Activated gamma-delta T cell (primary cell): ENCODE measurements around the gene TXNRD2.
"Not testable (repeated sequence)": the region's sequence is repeated elsewhere in the genome, so short reads cannot be mapped to it uniquely, and the experiment has no call there.

Experiments used
- DNase-seq: peaks from one replicate; lab custom pipeline; 2025; lab: John Stamatoyannopoulos, UW

The TXNRD2 gene

DNA sequence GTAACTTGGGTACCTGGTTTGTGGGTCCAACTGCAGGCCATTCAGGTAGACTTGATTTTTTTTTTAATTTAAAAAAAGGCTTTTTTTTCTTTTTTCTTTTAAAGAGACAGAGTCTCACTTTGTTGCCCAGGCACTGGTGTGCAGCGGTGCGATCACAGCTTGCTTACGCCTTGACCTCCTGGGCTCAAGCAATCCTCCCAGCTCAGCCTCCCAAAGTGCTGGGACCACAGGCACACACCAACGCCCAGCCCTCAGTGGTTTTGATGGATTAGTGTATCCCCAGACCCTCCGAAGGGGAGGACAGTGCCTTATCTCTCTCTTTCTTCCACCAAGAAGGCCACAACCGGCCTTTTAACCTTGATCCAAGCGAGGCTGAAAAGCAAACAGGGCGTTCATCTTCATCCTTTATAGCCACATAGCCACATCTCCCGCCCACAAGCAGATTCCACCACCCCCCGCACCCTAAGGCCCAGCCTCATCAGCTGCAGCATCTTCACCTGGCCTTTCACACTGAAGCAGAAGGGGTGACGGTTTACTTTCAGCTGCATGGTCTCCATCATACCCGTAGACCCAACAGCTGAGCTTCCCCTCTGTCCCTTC is 17.6 kb downstream of the TXNRD2 start:
- no peak for DNase-seq

DNA sequence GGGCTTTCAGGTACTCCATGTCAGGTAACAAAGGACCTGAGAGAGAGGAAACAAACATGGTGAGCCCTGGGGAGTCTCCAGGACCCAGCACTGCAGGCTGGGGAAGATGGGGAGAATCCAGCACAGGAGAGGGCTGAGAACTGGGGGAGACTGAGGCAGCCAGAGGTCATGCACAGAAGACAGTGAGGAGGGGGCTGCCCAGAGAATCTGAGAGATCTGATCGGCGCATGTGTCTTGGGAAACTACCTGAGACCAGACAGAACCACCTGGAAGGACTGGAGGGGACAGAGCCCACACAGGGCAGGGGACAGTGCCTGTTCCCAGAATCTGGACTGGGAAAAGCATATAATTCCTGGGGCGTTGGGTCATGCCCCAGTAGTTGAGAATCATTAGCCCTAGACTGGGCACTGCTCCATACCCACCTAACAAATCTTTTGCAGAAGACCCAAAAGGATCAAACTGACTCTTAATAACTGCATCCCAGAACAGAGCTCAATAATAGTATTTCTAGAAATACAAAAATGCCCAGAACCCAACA is 20.0 kb downstream of the TXNRD2 start:
- no peak for DNase-seq

- DNase-seq, result no peak
Observed at GRCh38 chr22:19919701-19920363, 21.8 kb downstream of the TXNRD2 start.

- no peak for DNase-seq
Observed at GRCh38 chr22:19918332-19919106, 23.1 kb downstream of the TXNRD2 start.

DNA sequence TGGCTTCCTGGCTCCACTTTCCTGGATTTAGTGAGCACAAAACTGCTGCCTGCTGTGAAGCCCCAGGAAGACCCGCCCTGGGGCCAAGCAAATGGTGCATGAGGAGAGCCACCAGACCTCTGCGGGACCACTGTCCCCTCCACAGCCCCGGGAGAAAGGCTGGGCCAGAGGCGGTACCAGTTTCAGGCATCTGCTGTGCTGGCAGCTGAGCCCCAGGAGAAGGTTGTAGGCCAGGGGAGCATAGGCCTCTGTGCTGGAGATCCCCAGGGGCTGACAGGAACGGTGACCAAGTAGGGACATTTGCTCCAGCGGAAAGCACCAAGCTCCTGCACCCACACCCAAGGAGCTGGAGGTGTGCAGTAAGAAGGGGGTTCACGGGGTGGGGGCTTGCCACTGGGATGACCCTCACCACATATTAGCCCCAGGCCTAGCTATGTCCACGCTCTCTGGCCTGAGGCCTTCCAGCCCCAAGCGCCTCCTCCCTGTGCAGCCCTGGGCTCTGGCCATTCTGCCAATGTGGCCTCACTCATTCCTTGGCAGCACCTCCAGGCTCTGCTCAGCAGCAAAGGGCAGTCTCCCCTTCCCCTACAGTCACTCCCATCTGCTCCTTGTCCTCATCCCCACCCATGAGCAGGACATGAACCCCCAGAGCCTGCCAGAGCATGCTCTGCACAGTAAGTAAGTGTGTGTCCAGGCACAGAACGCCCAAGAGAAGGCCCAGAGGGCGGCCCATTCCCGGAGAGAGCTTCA is 24.1 kb downstream of the TXNRD2 start:
- no peak for DNase-seq

DNA sequence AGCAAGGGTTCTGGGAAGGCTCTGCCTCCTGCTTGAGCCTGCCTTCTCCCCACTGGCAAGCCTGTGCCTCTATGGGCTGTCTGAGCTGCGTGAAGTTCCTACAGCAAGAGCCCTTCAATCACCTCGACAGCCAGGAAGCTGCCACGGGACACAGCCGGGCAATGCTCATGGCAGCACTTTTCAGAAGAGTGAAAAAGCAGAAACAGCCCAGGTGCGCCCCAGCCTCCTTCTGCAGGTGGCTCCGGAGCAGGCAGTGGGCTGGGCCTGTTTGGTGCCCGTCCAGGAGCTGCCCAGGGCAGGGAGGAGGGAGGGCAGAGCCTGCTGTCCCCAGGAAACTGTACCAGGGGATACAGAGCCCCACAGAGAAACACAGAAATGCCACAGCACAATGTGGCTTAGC is 24.7 kb downstream of the TXNRD2 start:
- DNase-seq, result no peak

DNA sequence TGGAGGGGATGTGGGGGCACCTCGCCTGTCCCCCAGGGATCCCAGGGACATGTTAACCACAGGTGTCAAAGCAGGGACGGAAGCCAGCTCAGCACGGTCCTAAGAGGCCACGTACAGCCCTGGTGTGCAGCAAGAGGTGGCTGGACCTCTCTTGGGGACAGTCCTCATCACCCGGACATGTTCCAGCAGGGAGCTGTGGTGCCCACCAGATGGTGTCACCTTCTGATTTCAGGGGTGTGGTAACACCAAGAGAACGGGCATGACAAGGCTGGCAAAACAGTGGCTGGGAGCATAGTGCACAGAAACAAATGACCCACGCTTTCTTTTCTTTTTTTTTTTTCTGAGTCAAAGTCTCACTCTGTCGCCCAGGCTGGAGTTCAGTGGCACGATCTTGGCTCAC is 25.6 kb downstream of the TXNRD2 start:
- no peak for DNase-seq

- no peak for DNase-seq
Observed at GRCh38 chr22:19915287-19915954, 26.2 kb downstream of the TXNRD2 start.

DNA sequence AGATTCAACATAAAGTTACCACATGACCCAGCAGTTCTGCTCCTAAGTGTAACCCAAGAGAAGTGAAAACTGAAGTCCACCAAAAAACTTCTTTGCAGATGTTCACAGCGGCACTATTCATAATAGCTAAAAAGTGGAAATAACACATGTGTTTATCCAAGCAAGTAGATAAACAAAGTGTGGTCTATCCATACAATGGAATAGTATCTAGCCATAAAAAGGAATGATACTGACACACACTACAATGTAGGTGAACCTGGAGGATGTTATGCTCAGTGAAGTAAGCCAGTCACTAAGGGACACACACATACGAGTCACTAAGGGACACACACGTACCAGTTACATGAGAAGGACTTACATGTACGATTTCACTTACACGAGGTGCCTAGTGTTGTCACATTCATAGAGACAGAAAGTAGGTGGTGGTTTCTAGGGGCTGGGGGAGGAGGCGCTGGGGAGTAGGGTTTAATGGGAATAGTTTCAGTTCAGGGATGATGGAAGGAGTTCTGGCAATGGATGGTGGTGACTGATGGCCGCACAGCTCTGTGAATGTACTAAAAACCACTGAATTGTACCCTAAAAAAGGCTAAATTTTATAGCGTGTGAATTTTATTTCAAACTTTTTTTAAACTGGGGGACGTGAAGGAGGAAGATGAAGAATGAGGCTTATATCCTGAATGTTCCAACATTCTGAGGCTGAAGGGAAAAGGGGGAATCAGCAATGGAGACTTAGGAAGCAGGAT is 27.2 kb downstream of the TXNRD2 start:
- no peak for DNase-seq

DNA sequence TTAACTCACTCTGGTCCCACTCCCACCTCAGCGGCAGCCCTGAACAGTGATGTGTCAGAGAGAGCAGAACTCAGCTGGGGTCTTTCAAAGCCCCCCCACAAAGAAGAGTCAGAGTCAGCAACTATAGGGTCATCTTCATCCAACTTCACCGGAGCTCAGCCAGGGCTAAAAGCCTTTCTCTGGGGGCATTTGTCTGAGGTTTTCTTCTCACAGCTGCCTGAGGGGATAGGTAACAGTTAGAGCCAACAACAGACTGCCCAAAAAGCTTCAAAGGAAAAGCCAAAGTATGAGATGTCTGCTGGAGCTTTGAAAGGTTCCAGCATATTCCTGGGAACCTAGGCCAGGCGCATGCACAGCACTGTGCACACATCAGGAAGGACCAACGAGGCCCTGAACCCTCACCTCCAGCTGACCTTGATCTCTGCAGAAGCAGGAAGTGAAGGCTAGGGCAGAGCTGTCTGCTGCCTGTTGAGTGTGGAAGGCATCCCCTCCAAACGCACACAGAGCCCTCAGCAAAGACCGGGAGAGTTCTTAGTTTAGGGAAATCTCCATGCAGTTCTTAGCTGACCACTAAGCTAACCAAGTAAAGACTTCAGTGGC is 28.2 kb downstream of the TXNRD2 start:
- DNase-seq, result no peak

- no peak for DNase-seq
Observed at GRCh38 chr22:19912271-19912999, 29.2 kb downstream of the TXNRD2 start.

GRCh38 chr22:19911540-19912270 is 29.9 kb downstream of the TXNRD2 start:
- DNase-seq, result no peak

DNA sequence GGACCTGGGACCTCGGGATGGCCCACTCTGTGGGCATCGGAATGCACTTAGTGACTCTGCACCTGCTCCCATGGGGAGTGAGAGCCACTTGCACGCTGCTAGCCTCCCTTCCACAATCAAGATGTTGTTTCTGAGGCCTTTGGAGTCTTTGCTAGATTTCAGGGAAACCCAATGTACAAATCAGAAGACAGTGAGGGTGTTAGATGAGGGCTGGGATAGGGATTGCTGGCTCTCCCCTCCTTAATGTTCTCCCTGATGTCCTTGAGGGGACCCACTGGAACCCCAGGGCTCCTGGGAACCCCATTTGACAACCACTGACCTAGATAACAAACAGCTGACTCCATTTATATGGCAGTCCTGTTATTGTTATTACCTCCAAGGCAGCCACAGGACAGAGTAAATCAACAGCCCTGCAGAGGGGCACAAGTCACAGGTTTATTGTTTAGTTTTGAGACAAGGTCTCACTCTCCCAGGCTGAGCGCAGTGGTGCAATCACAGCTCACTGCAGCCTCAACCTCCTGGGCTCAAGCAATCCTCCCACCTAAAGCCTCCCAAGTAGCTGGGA is 31.4 kb downstream of the TXNRD2 start:
- DNase-seq, result no peak

- DNase-seq, result no peak
Observed at GRCh38 chr22:19909350-19910179, 32.1 kb downstream of the TXNRD2 start.

DNA sequence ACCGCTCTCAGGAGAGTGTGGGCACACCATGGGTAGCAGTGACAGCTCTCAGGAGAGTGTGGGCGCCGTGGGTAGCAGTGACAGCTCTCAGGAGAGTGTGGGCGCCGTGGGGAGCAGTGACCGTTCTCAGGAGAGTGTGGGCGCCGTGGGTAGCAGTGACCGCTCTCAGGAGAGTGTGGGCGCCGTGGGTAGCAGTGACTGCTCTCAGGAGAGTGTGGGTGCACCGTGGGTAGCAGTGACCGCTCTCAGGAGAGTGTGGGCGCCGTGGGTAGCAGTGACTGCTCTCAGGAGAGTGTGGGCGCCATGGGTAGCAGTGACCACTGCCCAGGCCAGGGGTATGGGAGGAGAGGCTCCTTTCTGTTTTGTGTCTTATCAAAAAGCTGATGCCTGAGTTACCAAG is 33.7 kb downstream of the TXNRD2 start:
- not testable (repeated sequence) for DNase-seq

DNA sequence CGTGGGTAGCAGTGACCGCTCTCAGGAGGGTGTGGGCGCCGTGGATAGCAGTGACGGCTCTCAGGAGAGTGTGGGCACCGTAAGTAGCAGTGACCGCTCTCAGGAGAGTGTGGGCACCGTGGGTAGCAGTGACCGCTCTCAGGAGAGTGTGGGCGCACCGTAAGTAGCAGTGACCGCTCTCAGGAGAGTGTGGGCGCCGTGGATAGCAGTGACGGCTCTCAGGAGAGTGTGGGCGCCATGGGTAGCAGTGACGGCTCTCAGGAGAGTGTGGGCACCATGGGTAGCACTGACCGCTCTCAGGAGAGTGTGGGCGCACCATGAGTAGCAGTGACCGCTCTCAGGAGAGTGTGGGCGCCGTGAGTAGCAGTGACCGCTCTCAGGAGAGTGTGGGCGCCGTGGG is 34.8 kb downstream of the TXNRD2 start:
- DNase-seq, result not testable (repeated sequence)

DNA sequence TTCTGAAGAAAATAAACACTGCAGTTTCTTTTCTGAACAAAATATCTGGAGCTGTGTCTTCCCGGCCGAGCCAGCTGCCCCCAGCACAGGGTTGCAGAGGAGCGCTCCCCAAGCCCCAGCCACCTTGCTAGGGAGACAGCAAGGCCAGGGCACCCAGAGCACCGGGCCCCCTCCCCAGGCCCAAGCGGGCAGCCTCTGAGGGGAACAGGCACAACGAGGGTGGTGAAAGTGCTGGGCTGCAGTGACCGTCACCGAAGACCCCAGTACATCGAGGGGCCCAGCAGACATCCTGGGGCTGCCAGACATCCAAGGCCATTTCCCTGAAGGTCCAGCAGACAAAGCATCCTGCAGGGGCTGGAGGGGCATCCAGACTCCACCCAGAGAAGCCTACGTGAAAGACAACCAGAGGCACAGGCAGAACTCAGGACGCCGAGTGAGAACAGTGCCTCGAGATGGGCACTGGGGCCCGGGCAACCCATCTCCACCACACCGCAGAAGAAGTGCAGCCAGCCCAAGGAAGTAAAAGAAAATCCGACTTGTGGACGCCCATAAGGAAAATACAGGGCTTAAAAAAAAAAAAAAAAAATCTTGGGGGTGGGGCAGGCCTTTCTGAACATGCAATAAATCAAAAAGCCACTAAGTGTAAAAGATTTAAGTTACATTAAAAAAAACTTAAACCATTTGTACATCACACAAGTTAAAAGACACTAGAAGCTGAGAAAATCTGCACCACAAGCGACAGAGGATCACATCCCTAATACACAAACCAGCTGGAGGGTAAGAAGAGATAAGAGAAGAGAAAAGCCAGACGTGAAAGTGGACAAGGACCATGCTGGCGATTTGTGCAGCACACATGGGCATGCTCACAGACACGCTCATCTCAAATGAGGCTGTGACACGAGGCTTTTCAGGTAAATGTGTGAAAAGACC is 36.0 kb downstream of the TXNRD2 start:
- no peak for DNase-seq
